ENCODE data around the gene HOMER2. TPM values are rescaled to one million over a fixed set of nuclear protein-coding genes. Genes with fewer than 3 reads are reported as not detected.
"Not testable (repeated sequence)": the region's sequence is repeated elsewhere in the genome, so short reads cannot be mapped to it uniquely, and the experiment has no call there.

The HOMER2 gene
- total RNA-seq, 4 donors from 2014 or later, result 2.2 to 4.3 (median 3.3) TPM

DNA sequence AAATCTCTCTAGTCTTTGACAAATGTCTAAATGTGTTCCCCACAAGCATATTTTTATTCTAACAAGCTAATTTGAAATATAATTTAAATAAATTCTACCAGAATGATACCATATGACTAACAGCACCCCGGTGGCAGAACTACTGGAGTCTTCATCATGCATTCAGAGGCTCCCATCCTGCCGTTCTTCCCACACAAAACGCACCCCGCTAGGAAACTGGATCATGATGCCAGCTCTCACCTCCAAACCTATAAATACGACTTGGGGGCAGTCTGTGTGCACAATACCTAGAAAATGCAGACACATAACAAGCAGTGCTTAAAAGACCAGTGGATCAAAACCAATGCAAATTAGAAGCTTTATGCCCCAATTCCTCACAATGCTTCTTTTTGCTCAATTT lies 8.5 kb downstream of the HOMER2 start:
- no peaks in the 10 kb centered on the region for H3K9me3 ChIP-seq
- no peak for TF ChIP-seq POLR2A (IDR thresholded peaks at IDR 0.05)
- TF ChIP-seq, protein P1, sequence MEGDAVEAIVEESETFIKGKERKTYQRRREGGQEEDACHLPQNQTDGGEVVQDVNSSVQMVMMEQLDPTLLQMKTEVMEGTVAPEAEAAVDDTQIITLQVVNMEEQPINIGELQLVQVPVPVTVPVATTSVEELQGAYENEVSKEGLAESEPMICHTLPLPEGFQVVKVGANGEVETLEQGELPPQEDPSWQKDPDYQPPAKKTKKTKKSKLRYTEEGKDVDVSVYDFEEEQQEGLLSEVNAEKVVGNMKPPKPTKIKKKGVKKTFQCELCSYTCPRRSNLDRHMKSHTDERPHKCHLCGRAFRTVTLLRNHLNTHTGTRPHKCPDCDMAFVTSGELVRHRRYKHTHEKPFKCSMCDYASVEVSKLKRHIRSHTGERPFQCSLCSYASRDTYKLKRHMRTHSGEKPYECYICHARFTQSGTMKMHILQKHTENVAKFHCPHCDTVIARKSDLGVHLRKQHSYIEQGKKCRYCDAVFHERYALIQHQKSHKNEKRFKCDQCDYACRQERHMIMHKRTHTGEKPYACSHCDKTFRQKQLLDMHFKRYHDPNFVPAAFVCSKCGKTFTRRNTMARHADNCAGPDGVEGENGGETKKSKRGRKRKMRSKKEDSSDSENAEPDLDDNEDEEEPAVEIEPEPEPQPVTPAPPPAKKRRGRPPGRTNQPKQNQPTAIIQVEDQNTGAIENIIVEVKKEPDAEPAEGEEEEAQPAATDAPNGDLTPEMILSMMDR (IDR thresholded peaks at IDR 0.05), result no peak
- no peaks in the 10 kb centered on the region for H3K4me1 ChIP-seq
- no peaks in the 10 kb centered on the region for H3K27me3 ChIP-seq
- no peak for DNase-seq
- no peaks in the 10 kb centered on the region for H3K36me3 ChIP-seq
- no peak overlapping the region for H3K27ac ChIP-seq
- no peak overlapping the region for H3K4me3 ChIP-seq

DNA sequence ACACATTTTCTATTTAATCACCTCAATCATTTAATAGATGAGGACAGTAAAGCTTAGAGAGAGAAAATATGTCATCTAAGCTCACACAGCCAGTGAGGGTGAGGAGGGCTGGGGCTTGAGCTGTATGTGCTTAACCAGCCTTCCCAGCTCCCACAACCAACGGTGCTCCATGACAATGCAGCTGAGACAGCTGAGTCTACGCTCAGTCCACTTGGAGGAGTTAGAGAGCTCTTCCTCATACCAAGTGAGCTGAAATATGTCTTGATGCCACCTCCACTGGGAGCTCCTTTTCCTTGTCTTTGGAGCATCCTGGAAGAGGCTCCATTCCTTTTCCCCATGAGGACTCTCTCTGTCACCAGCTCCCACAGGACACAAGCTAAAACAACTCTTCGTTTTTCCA lies 9.3 kb downstream of the HOMER2 start:
- Histone ChIP-seq H3K9me3 (no peaks in the 10 kb centered on the region), H3K27ac (no peak overlapping the region), H3K4me1 (no peaks in the 10 kb centered on the region), H3K36me3 (no peaks in the 10 kb centered on the region), H3K27me3 (no peaks in the 10 kb centered on the region), H3K4me3 (no peak overlapping the region)
- TF ChIP-seq, protein P1 (IDR thresholded peaks at IDR 0.05), result no peak
- TF ChIP-seq POLR2A (IDR thresholded peaks at IDR 0.05), result no peak
- DNase-seq, result no peak

DNA sequence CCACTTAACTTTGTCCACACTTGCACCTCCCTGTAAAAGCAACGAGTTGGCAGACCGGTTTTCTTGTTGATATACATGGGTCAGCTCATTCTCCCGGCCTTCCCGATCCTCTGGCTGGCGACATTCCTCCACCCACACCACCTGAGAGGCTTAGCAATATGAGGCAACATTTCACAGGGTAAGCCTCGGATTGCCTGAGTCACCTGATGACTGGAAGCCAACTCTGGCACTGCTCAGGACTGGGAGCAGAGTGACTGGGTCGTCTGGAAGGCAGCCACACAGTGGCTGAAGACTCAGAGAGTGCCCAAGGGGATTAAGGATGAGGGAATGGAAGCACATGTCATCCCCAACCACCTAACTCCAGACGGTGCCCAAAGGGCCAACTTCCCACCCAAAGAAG lies 9.8 kb downstream of the HOMER2 start:
- no peaks in the 10 kb centered on the region for H3K27me3 ChIP-seq
- H3K36me3 ChIP-seq, result no peaks in the 10 kb centered on the region
- TF ChIP-seq, protein P1 (IDR thresholded peaks at IDR 0.05), result no peak
- no peak for TF ChIP-seq POLR2A (IDR thresholded peaks at IDR 0.05)
- H3K27ac ChIP-seq, result no peak overlapping the region
- H3K9me3 ChIP-seq, result no peaks in the 10 kb centered on the region
- DNase-seq, result no peak
- H3K4me1 ChIP-seq, result no peaks in the 10 kb centered on the region
- no peak overlapping the region for H3K4me3 ChIP-seq

DNA sequence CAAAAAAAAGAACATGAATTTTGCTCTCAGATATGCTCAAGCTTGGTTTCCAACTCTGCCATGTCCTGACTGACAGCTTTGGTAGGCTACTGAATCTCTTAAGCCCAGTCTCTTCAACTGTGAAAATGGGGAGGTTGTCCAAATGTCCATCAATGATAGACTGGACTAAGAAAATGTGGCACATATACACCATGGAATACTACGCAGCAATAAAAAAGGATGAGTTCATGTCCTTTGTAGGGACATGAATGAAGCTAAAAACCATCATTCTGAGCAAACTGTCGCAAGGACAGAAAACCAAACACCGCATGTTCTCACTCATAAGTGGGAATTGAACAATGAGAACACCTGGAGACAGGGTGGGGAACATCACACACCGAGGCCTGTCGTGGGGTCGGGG lies 12.8 kb downstream of the HOMER2 start:
- H3K36me3 ChIP-seq, H3K27ac ChIP-seq, H3K9me3 ChIP-seq, H3K4me1 ChIP-seq, DNase-seq, H3K4me3 ChIP-seq, H3K27me3 ChIP-seq: not testable (repeated sequence)

DNA sequence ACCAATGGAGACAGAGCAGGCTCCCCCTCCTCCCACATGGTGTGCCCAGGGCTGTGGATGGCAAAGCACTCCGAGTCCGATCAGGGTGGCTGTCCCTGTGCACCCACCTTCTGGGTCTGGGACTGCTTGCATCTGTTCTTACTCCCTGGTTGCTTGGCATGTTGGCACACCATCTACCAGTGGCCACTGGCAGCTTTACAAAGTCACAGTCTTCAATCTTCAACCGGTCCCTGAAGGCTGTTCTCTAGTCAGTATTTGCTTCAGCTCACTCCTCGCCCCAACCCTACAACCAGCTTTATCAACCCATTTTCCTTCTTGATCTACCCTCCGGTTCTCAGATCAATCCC lies 14.8 kb downstream of the HOMER2 start:
- no peaks in the 10 kb centered on the region for H3K27me3 ChIP-seq
- no peaks in the 10 kb centered on the region for H3K4me1 ChIP-seq
- DNase-seq, result no peak
- H3K9me3 ChIP-seq, result no peaks in the 10 kb centered on the region
- no peak overlapping the region for H3K27ac ChIP-seq
- TF ChIP-seq, protein P1 (IDR thresholded peaks at IDR 0.05), result no peak
- TF ChIP-seq POLR2A (IDR thresholded peaks at IDR 0.05), result no peak
- H3K4me3 ChIP-seq, result no peak overlapping the region
- no peaks in the 10 kb centered on the region for H3K36me3 ChIP-seq

DNA sequence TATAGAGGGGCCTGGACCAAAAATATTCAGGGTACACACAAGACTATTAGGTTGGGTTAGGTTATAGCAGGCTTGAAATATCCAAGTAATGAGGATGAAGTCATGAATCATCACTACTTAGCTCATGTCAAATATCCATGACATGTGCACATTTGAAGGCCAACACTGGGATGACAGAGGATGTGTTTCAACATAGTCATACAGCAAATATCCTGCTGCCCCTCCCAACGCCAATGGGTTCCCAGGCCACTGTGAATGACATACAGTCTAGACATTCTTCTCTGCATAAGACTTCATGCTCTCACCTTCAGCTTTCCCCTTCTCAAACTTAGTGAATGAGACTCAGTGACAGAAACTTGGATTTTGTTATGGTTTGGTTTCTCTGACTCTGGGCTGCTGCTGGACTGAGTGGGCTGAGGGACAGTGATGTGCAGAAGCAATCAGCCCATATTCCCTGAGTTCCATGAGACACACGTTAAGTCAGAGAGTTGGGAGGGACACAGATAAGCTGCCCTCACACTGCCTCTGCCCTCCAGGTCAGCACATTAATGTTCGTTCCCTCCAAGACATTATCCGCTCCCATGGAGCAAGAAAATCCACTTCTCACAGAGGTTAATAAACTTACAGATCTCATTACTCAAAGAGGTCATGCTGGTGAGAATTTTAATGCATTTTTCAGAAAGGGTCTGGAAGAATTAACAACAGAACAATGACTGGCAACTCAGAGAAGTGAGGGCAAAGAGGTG lies 15.4 kb downstream of the HOMER2 start:
- H3K4me3 ChIP-seq, result no peak overlapping the region
- DNase-seq, result no peak
- H3K36me3 ChIP-seq, result no peaks in the 10 kb centered on the region
- H3K27ac ChIP-seq, result no peak overlapping the region
- TF ChIP-seq, protein P1 (IDR thresholded peaks at IDR 0.05), result no peak
- TF ChIP-seq POLR2A (IDR thresholded peaks at IDR 0.05), result no peak
- no peaks in the 10 kb centered on the region for H3K9me3 ChIP-seq
- no peaks in the 10 kb centered on the region for H3K27me3 ChIP-seq
- no peaks in the 10 kb centered on the region for H3K4me1 ChIP-seq
